HG03460 (cell line): Measurements from ENCODE around the gene CHRD.

ENCODE experiments used
- ATAC-seq: cut with Tn5 transposase; IDR thresholded peaks from one replicate; pipeline ENCODE4 v1.9.1; 2021; ENCODE audit not compliant: unreplicated experiment

The CHRD gene

GRCh38 chr3:184360929-184361531, 18.8 kb upstream of the CHRD start:
- ATAC-seq: peak; percentile 2

- peak; percentile 33 for ATAC-seq
These were observed 18.3 kb upstream of the CHRD start, which contains the start of the genes CLCN2 and POLR2H for GRCh38 chr3:184361532-184361931. Gene CLCN2 (minus strand): TSS chr3:184361605. CDS start chr3:184361479, 126 bp downstream. Gene POLR2H (plus strand): TSS chr3:184361710. CDS start chr3:184363493, 1,783 bp downstream.

- peak; percentile 6 for ATAC-seq
These were observed 17.8 kb upstream of the CHRD start for GRCh38 chr3:184361932-184362667.

DNA sequence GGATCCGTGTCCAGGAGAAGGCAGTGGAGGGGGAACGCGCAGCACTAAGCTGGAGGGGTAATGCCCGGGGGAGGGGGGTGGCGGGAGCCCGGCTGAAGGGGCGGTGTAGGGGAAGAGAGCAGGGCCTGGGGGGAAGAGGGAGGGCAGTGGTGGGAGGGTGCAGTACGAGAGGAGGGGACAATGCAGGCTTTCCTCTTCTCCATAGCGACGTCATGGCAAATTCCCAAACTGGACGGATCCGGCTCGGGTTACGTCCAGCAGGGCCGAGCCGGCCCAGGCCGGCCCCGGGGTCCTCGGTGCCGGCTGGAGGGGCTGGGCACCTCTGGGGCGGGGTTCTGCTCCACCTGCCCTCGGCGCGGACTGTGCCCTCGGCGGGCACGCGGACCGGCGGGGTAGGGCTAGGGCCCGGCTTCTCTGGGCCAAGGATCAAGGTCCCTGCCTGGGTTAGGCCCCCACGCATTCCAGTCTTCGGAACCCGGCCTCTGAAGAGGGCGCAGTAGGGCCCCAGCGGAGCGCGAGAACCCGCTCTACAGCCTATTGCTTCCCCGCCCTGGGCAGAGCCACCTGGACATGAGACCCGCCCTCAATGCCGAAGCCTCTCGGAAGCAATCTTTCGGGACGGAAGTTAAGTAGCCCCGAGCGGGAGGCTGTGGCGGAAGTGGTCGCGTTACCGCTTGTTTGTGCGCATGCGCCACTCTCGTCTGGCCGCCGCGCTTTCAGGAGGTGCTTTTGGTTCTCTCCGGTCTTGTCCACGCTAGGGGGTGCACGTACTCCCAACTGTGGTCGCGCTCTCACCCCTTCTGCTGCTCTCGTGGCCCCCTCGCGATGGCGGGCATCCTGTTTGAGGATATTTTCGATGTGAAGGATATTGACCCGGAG, 16.9 kb upstream of the CHRD start:
- peak; percentile 81 for ATAC-seq

DNA sequence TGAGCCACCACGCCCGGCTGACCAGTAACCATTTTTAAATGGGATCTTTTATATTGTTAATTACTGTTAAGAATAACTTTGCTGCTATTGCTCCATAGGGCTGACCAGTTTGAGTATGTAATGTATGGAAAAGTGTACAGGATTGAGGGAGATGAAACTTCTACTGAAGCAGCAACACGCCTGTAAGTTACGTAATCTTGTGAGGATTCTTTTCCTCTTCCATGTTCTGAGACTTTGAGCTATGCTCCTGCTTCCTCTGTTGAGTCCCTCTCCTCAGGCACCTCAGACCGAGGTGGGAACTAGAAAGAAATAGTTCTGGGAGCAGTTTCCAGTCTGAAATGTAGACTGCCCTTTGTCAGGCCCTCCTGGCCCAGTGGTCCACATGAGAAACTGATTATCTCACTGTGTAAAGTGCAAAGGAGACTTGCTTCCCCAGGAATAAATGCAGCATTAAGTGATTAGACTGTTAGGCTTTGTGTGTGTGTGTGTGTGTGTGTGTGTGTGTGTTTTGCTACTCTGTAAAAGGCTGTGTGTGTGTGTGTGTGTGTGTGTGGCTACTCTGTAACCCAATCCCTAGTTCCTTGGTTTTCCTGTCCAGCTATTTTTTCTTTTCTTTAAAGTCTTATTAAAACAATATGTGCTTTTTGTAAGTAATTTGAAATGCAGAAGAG, 13.1 kb upstream of the CHRD start:
- no peak for ATAC-seq

DNA sequence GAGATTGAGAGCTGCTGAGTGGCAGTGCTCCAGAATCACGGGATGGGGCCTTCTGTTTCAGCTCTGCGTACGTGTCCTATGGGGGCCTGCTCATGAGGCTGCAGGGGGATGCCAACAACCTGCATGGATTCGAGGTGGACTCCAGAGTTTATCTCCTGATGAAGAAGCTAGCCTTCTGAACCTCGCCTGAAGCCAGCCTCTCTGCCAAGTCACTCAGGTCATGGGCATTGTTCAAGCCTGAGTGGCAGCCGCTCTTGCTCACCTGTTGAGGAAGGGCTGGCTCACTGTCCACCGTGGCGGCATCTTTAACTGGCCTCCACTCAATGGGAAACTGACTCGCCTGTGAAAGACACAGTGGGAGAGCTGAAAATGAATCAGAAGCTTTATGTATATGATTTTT, 11.7 kb upstream of the CHRD start:
- ATAC-seq: no peak

- ATAC-seq: no peak
These were observed 11.2 kb upstream of the CHRD start for GRCh38 chr3:184368586-184369183.

GRCh38 chr3:184371570-184372018, 8.3 kb upstream of the CHRD start:
- peak; percentile 83 for ATAC-seq

DNA sequence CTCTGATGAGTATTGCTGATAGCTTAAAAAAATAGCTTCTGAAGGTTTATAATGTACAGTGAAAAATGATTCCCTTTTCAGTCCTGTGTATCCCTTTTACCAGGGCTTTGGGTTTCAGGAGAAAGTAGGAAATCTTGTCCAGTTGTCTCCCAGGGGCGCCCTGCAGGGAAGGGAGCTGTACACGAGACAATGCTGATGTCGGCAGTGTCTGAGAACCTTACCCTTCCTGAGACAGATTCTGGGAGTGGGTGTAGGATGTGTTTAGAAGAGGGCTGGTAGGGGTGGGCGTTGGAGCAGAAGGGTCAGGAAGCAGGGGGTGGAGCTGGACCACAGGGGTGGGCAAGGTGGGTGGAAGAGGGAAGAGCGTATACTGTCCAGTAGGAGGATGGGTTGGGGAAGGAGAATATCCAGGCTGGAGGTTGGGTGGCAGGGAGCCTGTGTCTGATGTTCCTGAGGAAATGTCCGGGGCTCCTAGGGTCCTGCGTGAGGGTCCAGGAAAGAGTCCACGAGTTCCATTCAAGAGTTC, 7.5 kb upstream of the CHRD start:
- no peak for ATAC-seq

- ATAC-seq: no peak
These were observed 6.9 kb upstream of the CHRD start for GRCh38 chr3:184372911-184373310.

GRCh38 chr3:184373422-184373821, 6.4 kb upstream of the CHRD start:
- no peak for ATAC-seq

- no peak for ATAC-seq
These were observed 4.0 kb upstream of the CHRD start for GRCh38 chr3:184375747-184376461.

DNA sequence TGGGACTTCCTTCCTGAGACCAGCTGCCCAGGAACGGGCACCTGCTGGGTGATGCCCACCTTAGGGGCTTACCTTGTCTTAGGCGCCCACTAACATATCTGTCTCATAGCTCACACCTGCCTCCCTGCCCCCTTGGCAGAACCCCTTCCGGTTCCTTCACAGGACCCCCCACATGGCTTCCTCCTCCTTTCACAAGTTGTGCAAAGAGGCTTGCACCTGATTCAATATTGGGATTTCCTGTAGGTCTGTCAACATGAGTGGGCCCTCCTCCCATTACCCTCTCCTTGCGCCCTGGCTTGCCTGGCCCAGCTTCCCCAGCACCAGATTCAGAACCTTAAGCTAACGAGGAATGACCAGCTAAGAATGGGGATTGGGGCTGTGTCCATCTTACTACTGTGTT, 2.5 kb upstream of the CHRD start:
- no peak for ATAC-seq

- no peak for ATAC-seq
These were observed 1.9 kb upstream of the CHRD start, which contains the start of gene THPO for GRCh38 chr3:184377882-184378445. Gene THPO (minus strand): TSS chr3:184378207. CDS start chr3:184376259, 1,948 bp downstream.

DNA sequence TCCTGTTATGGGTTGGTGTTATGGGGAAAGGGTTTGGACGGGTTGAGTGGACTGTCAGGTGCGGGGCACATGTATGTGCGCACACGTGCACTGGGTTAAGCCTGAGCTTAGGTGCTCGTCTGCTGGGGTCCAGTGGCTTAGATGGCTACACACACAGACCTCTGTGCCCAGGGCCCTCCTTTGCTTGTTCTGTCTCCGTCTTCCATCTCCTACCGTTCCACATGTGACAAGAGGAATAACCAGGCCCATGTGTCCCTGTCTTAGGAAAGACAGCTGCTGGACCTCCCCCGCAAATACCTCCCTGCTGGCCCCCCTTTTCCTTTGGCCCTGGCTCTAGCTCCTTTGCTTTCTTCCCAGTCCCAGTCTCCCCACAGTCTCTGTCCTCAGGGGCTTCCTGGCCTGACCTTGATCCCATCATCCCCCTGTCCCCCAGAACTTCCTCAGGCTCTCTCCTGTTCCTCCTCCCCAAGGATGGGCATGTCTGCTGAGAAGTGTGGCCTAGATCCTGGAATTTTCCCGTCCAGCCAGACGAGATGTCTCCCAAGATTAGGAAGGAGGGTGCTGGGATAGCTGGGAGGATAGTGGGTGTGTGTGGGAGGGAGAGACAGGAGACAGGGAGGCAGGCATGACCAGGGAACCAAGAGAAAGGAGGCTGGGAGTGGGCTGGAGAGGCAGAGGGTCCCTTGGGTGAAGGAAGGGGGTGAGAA, 1.1 kb upstream of the CHRD start:
- no peak for ATAC-seq

DNA sequence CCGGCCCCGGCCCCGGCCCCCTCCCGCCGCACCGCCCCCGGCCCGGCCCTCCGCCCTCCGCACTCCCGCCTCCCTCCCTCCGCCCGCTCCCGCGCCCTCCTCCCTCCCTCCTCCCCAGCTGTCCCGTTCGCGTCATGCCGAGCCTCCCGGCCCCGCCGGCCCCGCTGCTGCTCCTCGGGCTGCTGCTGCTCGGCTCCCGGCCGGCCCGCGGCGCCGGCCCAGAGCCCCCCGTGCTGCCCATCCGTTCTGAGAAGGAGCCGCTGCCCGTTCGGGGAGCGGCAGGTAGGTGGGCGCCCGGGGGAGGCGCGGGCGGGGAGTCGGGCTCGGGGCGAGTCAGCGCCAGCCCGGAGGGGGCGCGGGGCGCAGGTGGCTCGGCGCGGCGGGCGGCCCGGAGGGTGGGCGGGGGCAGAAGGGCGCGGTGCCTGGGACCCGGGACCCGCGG, 352 bp downstream of the CHRD start:
- no peak for ATAC-seq

DNA sequence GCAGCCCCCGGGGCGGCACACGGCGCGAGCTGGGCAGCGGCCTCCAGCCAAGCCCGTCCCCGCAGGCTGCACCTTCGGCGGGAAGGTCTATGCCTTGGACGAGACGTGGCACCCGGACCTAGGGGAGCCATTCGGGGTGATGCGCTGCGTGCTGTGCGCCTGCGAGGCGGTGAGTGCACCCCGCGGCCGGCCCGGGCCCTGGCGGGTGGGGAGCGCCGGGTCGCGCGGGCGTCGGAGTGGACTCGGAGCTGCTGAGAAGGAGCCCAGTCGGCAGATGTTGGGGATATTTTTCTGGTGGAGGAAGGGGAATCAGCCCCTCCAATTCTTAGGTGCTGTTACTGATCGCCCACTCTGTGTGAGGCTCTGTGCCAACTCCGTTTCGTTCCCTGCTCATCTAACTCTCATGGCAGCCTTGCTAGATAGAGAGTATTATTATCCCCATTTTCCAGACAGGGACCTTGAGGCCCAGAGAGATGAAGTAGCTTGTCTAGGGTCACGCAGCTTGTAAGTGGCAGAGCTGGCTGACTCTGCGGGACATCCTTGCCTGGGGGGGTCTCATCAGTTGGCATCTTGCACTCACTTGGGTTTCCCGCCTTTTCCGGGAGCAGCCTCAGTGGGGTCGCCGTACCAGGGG, 890 bp downstream of the CHRD start:
- ATAC-seq: no peak
